Heart left ventricle (tissue), 16 donors: ENCODE measurements around the gene FAM20B. TPM values are rescaled to one million over a fixed set of nuclear protein-coding genes. Genes with fewer than 3 reads are reported as not detected.

ENCODE experiments used
- ATAC-seq, 4 donors: fragments of 200-7000 bp; cut with Tn5 transposase; one replicate each; pipeline ENCODE4 v1.9.1; 2020 to 2022; ENCODE audit warnings: moderate library complexity in 4 of 4, mild to moderate bottlenecking in 3 of 4, moderate number of reproducible peaks in 1 of 4
- DNase-seq, 5 donors: peaks; one replicate each; pipeline ENCODE4 v3.0.0-alpha.2; 2020
- H3K27ac ChIP-seq, 12 donors: fragments of 200-600 bp; sonication (generic) in 4 of 12; one replicate each; pipeline versions ENCODE4 v1.5.0 to v1.8.0; 2016 to 2022; ENCODE audit warnings: mild to moderate bottlenecking in 2 of 12
- H3K27me3 ChIP-seq, 9 donors: fragments of 200-600 bp; sonication (generic) in 2 of 9; one replicate each; pipeline versions ENCODE4 v1.5.1 to v1.8.0; 2016 to 2022; ENCODE audit warnings: mild to moderate bottlenecking in 3 of 9
- H3K36me3 ChIP-seq, 9 donors: fragments of 200-600 bp; sonication (generic) in 2 of 9; one replicate each; pipeline versions ENCODE4 v1.5.0 to v1.8.0; 2018 to 2022; ENCODE audit warnings: mild to moderate bottlenecking in 2 of 9
- H3K4me1 ChIP-seq, 12 donors: fragments of 200-600 bp; sonication (generic) in 4 of 12; one replicate each; pipeline versions ENCODE4 v1.5.0 to v1.8.0; 2016 to 2022; ENCODE audit warnings: mild to moderate bottlenecking in 3 of 12
- H3K4me3 ChIP-seq, 12 donors: fragments of 200-600 bp; sonication (generic) in 4 of 12; one replicate each; pipeline versions ENCODE4 v1.5.0 to v1.8.0; 2017 to 2022; ENCODE audit warnings: mild to moderate bottlenecking in 9 of 12, moderate library complexity in 4 of 12
- H3K9me3 ChIP-seq, 12 donors: fragments of 200-600 bp; sonication (generic) in 4 of 12; one replicate each; pipeline versions ENCODE4 v1.5.0 to v1.8.0; 2016 to 2022; ENCODE audit warnings: mild to moderate bottlenecking in 1 of 12
- CTCF ChIP-seq, 12 donors: fragments of 200-600 bp; sonication (generic) in 4 of 12; IDR thresholded peaks; one replicate each; pipeline versions ENCODE4 v1.5.0 to v1.8.0; 2018 to 2022; ENCODE audit warnings: antibody characterized with exemption in 12 of 12, mild to moderate bottlenecking in 5 of 12
- POLR2A ChIP-seq, 2 donors: fragments of 450-650 bp; IDR thresholded peaks; one replicate each; pipeline ENCODE4 v1.6.1; 2017; ENCODE audit warnings: antibody characterized with exemption in 2 of 2, mild to moderate bottlenecking in 2 of 2, moderate library complexity in 2 of 2
- WGBS, 4 donors: extraction: QIAGEN DNeasy Blood & Tissue Kit in 2 of 4; methylation state at CpG; one replicate each; pipeline versions ENCODE4 v1.1.5 to v1.1.7; 2013 to 2018; 5-methylcytosine and 5-hydroxymethylcytosine counted together
- intact Hi-C, 10 donors: fragments of 100-400 bp; cut with DNase I; formaldehyde crosslinking; loops; one replicate each; pipeline versions ENCODE4 v1.11.1 to v1.14.2; 2022
- polyA plus RNA-seq, 2 donors: library from polyadenylated mRNA; stranded (reverse); fragments of 200-250 nt; gene quantifications; one replicate each; pipeline ENCODE4 v1.2.3, GENCODE V29; 2013
- total RNA-seq, 9 donors: library from RNA; depleted of rRNA in 2 of 9; stranded (reverse); fragments of >200 nt in 2 of 9; fragmentation: NEBNext Ultra II Directional in 3 of 9; extraction: Animal tissue kit (Norgen Biotek cat#: 25700) in 3 of 9; gene quantifications; one replicate each; pipeline versions ENCODE4 v1.1.0 to v1.2.4, GENCODE V29; 2016 to 2023
- donor health status: ischemic (EF 13 %, LVEDD 7.1; RV severe dilation, severe dysfunction).
- donor health status: healthy with polysubstance abuse.
- donor health status: DM: no; HTN: yes; CAD: no.
- donor health status: DM: no; HTN: no; CAD: no.
- donor health status: ischemic (EF 25% LVEDD 6.9; RV normal size, moderate dysfunction).
- donor health status: ischemic (EF 25% LVEDD 5.7; RV mildly dilated, moderate dysfunction).
- donor health status: healthy.
- donor health status: DM: yes; HTN: yes; CAD: no.
- donor health status: ischemic (EF 35%, LVEDD 5.7; RV mildly dilated, moderate dysfunction).
- donor health status: nonischemic (EF 11% LVEDD 7.7; RV severe dilation, severe dysfunction).
- donor health status: DM: yes; HTN: yes; CAD: no.
- donor health status: PGD.
- donor health status: ischemic (EF 29% LVEDD 5.4; RV normal size, mild dysfunction).
- donor health status: nonischemic (EF 23%, LVEDD 6.1; RV moderate dilation, normal function).

FAM20B gene
- total and polyA plus RNA-seq, 11 donors: 13.8 to 70.1 (median 52.6) TPM

GRCh38 chr1:179082999-179083335 lies 57.3 kb downstream of the FAM20B start:
- 23 to 36% (median 26%) methylated on average over 3 of the region's 3 CpGs; no CpG with 5 or more reads in 1 of the 4 donors for WGBS, 4 donors
- peak overlapping the region in 7 of 12 donors; percentile 87 to 93 (median 90) for H3K27ac ChIP-seq

GRCh38 chr1:179083533-179083932 lies 57.8 kb downstream of the FAM20B start:
- no peaks in the 10 kb centered on the region for H3K9me3 ChIP-seq
- TF ChIP-seq CTCF (IDR thresholded peaks at IDR 0.05): no peak
- TF ChIP-seq POLR2A (IDR thresholded peaks at IDR 0.05): no peak
- no peaks in the 10 kb centered on the region for H3K27me3 ChIP-seq
- ATAC-seq: no peak
- 50 to 94% (median 84%) methylated on average over 4 to 8 of the region's 8 CpGs for WGBS, 4 donors
- no peak for DNase-seq
- intact Hi-C loops: loop anchor here in 8 of 10 donors (2.0 to 10.0 kb wide), 7 partner anchors 44 to 731 kb away; partner anchors contain the start of genes SOAT1 (in 4 of the 8) and AXDND1 (in 2 of the 8)
- no peak overlapping the region for H3K27ac ChIP-seq
- peaks cover 0 to 39% (median 18%) of the 10 kb centered on the region in 9 donors for H3K36me3 ChIP-seq
- peaks cover 0 to 45% (median 16%) of the 10 kb centered on the region in 12 donors for H3K4me1 ChIP-seq
- H3K4me3 ChIP-seq: peak overlapping the region in 1 of 12 donors; percentile 99

More at GRCh38 chr1:179082999-179083335, 57.3 kb downstream of the FAM20B start:
- ATAC-seq: no peak
- no peaks in the 10 kb centered on the region for H3K9me3 ChIP-seq
- DNase-seq: no peak
- intact Hi-C loops: loop anchor here in 8 of 10 donors (2.0 to 10.0 kb wide), 7 partner anchors 44 to 732 kb away; partner anchors contain the start of genes SOAT1 (in 4 of the 8) and AXDND1 (in 2 of the 8)
- H3K4me1 ChIP-seq: peaks cover 0 to 39% (median 16%) of the 10 kb centered on the region in 12 donors
- TF ChIP-seq POLR2A (IDR thresholded peaks at IDR 0.05): no peak
- no peak for TF ChIP-seq CTCF (IDR thresholded peaks at IDR 0.05)
- H3K36me3 ChIP-seq: peaks cover 0 to 33% (median 12%) of the 10 kb centered on the region in 9 donors
- H3K4me3 ChIP-seq: peak overlapping the region in 11 of 12 donors; percentile 72 to 100 (median 93)
- no peaks in the 10 kb centered on the region for H3K27me3 ChIP-seq

DNA sequence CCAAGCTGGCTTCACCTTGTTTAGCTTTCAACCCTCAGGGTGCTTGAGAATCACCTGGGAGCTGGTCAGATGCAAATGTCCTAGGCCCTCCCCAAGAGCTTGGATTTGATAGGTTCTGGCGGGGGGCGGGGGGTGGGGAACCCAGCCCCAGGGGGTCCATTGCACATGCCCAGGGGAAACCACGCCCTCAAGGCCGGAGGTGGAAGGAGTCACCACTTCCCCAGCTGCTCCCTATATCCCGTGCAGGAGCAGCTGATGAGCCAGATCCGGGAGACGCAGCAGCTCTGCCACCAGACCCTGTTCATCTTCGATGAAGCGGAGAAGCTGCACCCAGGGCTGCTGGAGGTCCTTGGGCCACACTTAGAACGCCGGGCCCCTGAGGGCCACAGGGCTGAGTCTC lies 62.0 kb downstream of the FAM20B start:
- no peaks in the 10 kb centered on the region for H3K27me3 ChIP-seq
- ATAC-seq: no peak
- H3K36me3 ChIP-seq: peaks cover 0 to 64% (median 24%) of the 10 kb centered on the region in 9 donors
- H3K9me3 ChIP-seq: no peaks in the 10 kb centered on the region
- no peak overlapping the region for H3K4me3 ChIP-seq
- no peak for TF ChIP-seq POLR2A (IDR thresholded peaks at IDR 0.05)
- no peak for TF ChIP-seq CTCF (IDR thresholded peaks at IDR 0.05)
- no peak for DNase-seq
- WGBS, 4 donors: 35 to 80% (median 67%) methylated on average over 5 to 11 of the region's 11 CpGs
- H3K27ac ChIP-seq: no peak overlapping the region
- peaks cover 0 to 47% (median 32%) of the 10 kb centered on the region in 12 donors for H3K4me1 ChIP-seq
- intact Hi-C loops: loop anchor here in 1 of 10 donors (10.0 kb wide), 1 partner anchor 727 kb away; no protein-coding TSS in a partner anchor

DNA sequence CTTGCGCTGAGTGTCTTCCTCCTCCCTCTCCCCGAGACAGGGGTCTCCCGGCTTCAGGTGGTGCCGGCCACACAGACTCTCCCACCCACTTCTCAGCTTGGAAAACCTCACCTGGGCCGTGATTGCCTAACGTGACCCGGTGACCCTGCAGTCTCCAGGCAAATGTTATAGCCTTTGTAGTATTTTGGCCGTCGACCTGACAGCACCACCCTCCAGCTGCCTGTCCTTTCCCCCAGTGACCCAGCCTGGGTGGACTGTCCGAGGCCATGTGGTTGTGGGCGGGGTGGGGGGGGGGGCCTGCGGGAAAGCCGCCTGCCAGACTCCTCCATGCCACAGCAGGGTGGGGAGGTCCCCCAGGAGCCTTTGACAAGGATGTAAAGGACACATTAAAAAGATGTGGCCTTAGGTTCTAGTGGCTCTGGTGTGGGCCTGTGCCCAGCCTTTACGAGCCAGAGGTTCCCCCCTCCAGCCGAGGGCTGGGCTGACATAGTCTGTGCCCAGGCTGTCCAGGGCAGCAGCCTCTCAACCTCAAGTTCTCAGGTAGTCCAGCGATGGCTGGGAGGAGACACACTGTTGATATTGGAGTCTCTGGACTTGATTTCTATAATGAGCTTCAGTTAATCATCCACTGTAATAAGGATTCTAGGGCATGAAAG lies 64.3 kb downstream of the FAM20B start:
- H3K27me3 ChIP-seq: no peaks in the 10 kb centered on the region
- H3K4me3 ChIP-seq: no peak overlapping the region
- ATAC-seq: no peak
- peak overlapping the region in 9 of 12 donors; percentile 30 to 81 (median 55) for H3K27ac ChIP-seq
- TF ChIP-seq CTCF (IDR thresholded peaks at IDR 0.05): no peak
- TF ChIP-seq POLR2A (IDR thresholded peaks at IDR 0.05): no peak
- 75 to 82% (median 80%) methylated on average over 10 to 16 of the region's 16 CpGs for WGBS, 4 donors
- peaks cover 0 to 37% (median 25%) of the 10 kb centered on the region in 12 donors for H3K4me1 ChIP-seq
- no peak for DNase-seq
- intact Hi-C loops: loop anchor here in 2 of 10 donors (10.0 kb wide), 2 partner anchors 205 to 725 kb away; partner anchors contain the start of gene SOAT1 (in 1 of the 2)
- no peaks in the 10 kb centered on the region for H3K9me3 ChIP-seq
- peaks cover 0 to 81% (median 43%) of the 10 kb centered on the region in 9 donors for H3K36me3 ChIP-seq
